GM12872 (cell line): Measurements from ENCODE around the gene SACM1L.

Source experiments
- TF ChIP-seq, protein P1 (sequence below): IDR thresholded peaks from 3 replicates; pipeline ENCODE4 v1.5.1; 2011; ENCODE audit warnings: low read depth, mild to moderate bottlenecking, low read length, moderate library complexity; ENCODE audit not compliant: insufficient read depth

SACM1L gene

GRCh38 chr3:45787551-45787950 lies 98.4 kb downstream of the SACM1L start:
- TF ChIP-seq, protein P1, sequence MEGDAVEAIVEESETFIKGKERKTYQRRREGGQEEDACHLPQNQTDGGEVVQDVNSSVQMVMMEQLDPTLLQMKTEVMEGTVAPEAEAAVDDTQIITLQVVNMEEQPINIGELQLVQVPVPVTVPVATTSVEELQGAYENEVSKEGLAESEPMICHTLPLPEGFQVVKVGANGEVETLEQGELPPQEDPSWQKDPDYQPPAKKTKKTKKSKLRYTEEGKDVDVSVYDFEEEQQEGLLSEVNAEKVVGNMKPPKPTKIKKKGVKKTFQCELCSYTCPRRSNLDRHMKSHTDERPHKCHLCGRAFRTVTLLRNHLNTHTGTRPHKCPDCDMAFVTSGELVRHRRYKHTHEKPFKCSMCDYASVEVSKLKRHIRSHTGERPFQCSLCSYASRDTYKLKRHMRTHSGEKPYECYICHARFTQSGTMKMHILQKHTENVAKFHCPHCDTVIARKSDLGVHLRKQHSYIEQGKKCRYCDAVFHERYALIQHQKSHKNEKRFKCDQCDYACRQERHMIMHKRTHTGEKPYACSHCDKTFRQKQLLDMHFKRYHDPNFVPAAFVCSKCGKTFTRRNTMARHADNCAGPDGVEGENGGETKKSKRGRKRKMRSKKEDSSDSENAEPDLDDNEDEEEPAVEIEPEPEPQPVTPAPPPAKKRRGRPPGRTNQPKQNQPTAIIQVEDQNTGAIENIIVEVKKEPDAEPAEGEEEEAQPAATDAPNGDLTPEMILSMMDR: no peak

GRCh38 chr3:45789235-45789812 lies 100.1 kb downstream of the SACM1L start:
- TF ChIP-seq, protein P1: no peak

- TF ChIP-seq, protein P1: no peak
These were observed 101.4 kb downstream of the SACM1L start for GRCh38 chr3:45790596-45790995.

GRCh38 chr3:45792036-45792435 lies 102.8 kb downstream of the SACM1L start:
- TF ChIP-seq, protein P1: no peak

DNA sequence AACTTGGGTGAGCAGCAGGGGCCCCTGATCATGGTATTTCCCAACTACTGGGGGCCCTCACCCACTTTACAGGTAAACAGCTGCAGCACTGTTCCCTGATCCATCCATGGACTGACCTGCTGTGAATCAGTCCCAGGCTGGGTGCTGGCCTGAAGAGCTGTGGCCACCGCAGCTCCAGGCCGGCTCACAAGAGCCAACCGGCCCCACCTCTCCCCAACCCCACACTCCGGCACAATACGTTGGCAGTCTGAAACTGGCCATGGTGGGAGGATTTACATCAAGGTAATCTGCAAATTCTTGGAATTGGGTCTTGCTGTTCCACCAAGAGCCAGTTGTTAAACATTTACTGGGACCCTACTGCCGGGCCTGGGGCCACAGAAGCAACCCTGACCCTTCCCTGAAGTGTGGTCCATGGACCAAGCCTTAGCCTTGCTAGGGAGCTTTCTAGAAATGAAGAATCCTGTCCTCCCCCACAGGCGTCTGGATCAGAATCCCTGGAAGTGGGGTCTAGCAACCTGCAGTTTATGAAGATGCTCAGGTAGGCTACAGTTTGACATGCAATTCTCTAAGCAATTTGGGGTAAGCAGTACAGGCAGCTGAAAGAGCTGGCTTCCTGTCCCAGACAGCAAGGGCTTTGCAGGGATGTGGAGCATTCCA lies 103.4 kb downstream of the SACM1L start:
- TF ChIP-seq, protein P1: no peak

DNA sequence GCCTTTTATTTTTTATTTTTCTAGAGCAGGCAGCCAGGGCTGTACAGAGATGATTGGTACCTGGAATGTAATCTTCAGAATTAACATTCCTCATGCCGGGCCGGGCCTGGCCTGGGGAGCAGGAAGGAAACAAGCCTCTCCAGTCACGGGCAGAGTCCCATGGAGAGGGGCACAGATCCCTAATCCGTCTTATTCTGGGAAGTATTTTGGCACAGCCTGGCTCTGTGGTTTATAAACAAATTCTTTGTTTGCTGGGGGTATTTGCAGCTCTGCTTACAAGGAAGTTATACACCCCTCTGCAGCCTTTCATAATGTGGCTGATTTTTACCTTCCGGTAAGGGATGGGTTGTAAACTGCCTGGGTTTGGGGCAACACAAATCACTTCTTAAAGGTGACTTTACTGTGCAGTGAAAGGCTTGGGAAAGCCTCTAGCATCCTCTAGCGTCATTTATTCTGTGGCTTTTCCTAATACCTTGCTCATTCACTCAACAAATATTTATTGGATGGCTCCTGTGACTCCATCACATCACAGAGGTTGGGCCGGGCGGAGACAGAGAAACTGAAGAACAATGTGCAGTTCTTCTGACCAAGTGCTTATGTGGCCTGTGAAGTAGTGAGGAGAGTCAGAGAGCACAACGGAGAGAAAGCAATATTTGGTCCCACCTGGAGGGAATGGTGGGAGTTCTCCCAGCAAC lies 104.4 kb downstream of the SACM1L start:
- TF ChIP-seq, protein P1: no peak

- TF ChIP-seq, protein P1: no peak
These were observed 105.0 kb downstream of the SACM1L start for GRCh38 chr3:45794177-45794560.
